HepG2 (cell line): ENCODE measurements around the gene PSMG1. TPM values are rescaled to one million over a fixed set of nuclear protein-coding genes. Genes with fewer than 3 reads are reported as not detected.

ENCODE experiments used
- CREM ChIP-seq, 2 experiments: sonication (generic) in 1 of 2; formaldehyde crosslinking in 1 of 2; IDR thresholded peaks; 2 replicates each; pipeline versions ENCODE4 v1.4.0 to v1.6.1; 2016 to 2020; ENCODE audit warnings: antibody characterized with exemption in 1 of 2, mild to moderate bottlenecking in 1 of 2, missing genetic modification reagents in 1 of 2
- EHMT2 ChIP-seq: fragments of 200-600 bp; sonication (generic); IDR thresholded peaks from 2 replicates; pipeline ENCODE4 v1.7.0; 2017; ENCODE audit warnings: antibody characterized with exemption, low read depth, low read length, borderline replicate concordance
- FOSL2 ChIP-seq: sonication (generic); formaldehyde crosslinking; IDR thresholded peaks from 2 replicates; pipeline ENCODE4 v1.4.0; 2020; ENCODE audit warnings: missing genetic modification reagents
- GFI1 ChIP-seq: sonication (generic); formaldehyde crosslinking; IDR thresholded peaks from 2 replicates; pipeline ENCODE4 v1.5.0; 2020; ENCODE audit warnings: missing genetic modification reagents, mild to moderate bottlenecking, borderline replicate concordance
- HHEX ChIP-seq: IDR thresholded peaks from 2 replicates; pipeline ENCODE4 v1.6.1; 2016; ENCODE audit warnings: control low read depth
- MAFF ChIP-seq: IDR thresholded peaks from 2 replicates; pipeline ENCODE4 v1.6.1; 2011; ENCODE audit warnings: low read depth, low read length, improper control_type of control experiment
- RARA ChIP-seq: IDR thresholded peaks from 2 replicates; pipeline ENCODE4 v1.6.1; 2016; ENCODE audit warnings: missing genetic modification reagents, missing compliant biosample characterization
- RFX1 ChIP-seq: fragments of 450-650 bp; IDR thresholded peaks from 2 replicates; pipeline ENCODE4 v1.6.1; 2017
- RFX3 ChIP-seq: IDR thresholded peaks from 2 replicates; pipeline ENCODE4 v1.6.1; 2016; ENCODE audit warnings: missing biosample characterization, missing genetic modification reagents
- SALL1 ChIP-seq: sonication (generic); formaldehyde crosslinking; IDR thresholded peaks from 2 replicates; pipeline ENCODE4 v1.8.0; 2022; ENCODE audit warnings: mild to moderate bottlenecking, missing genetic modification reagents
- SMARCC2 ChIP-seq: fragments of 450-650 bp; IDR thresholded peaks from 2 replicates; pipeline ENCODE4 v1.6.1; 2017; ENCODE audit warnings: antibody characterized with exemption, mild to moderate bottlenecking
- SMC3 ChIP-seq: IDR thresholded peaks from 2 replicates; pipeline ENCODE4 v1.6.1; 2011; ENCODE audit warnings: low read length, improper control_type of control experiment
- SNAPC2 ChIP-seq: sonication (generic); formaldehyde crosslinking; IDR thresholded peaks from 2 replicates; pipeline ENCODE4 v1.8.1; 2022; ENCODE audit warnings: mild to moderate bottlenecking, missing genetic modification reagents
- SP1 ChIP-seq, 2 experiments: fragments of 450-650 bp in 1 of 2; sonication (generic) in 1 of 2; formaldehyde crosslinking in 1 of 2; IDR thresholded peaks; 2 replicates each; pipeline versions ENCODE4 v1.4.0 to v1.6.1; 2016 to 2020; ENCODE audit warnings: missing genetic modification reagents in 1 of 2
- ZFP36L2 ChIP-seq: sonication (generic); formaldehyde crosslinking; IDR thresholded peaks from 2 replicates; pipeline ENCODE4 v1.4.0; 2020; ENCODE audit warnings: missing genetic modification reagents
- ZNF138 ChIP-seq: sonication (generic); formaldehyde crosslinking; IDR thresholded peaks from 2 replicates; pipeline ENCODE4 v1.5.0; 2020; ENCODE audit warnings: mild to moderate bottlenecking, low read depth, missing genetic modification reagents
- ZNF451 ChIP-seq: sonication (generic); formaldehyde crosslinking; IDR thresholded peaks from 2 replicates; pipeline ENCODE4 v1.5.0; 2020; ENCODE audit warnings: mild to moderate bottlenecking, missing genetic modification reagents
- polyA plus RNA-seq, 8 experiments: library from polyadenylated mRNA; depleted of rRNA in 3 of 8; stranded (reverse) in 7 of 8; unstranded in 1 of 8; fragments of >200 nt; fragmentation: Illumina TruSeq in 4 of 8; extraction: Trizol in 4 of 8; gene quantifications; 2 replicates each; pipeline versions ENCODE4 v1.2.1 to v1.2.3, GENCODE V29; 2011 to 2016; ENCODE audit warnings: low read depth in 4 of 8, missing spikeins in 1 of 8, mixed read lengths in 1 of 8; ENCODE audit not compliant: insufficient read depth in 1 of 8
- total RNA-seq, 5 experiments: library from RNA; depleted of rRNA; stranded (reverse); fragments of >200 nt; fragmentation: Illumina TruSeq; extraction: Trizol; gene quantifications; 2 replicates each; pipeline ENCODE4 v1.2.3, GENCODE V29; 2016; ENCODE audit warnings: low read depth in 1 of 5
- TF ChIP-seq, protein P1 (sequence below): sonication (generic); formaldehyde crosslinking; IDR thresholded peaks from 2 replicates; pipeline ENCODE4 v1.5.0; 2020; ENCODE audit warnings: mild to moderate bottlenecking, missing genetic modification reagents
- TF ChIP-seq, protein P2 (sequence below): sonication (generic); formaldehyde crosslinking; IDR thresholded peaks from 2 replicates; pipeline ENCODE4 v1.5.0; 2020; ENCODE audit warnings: missing genetic modification reagents, mild to moderate bottlenecking, borderline replicate concordance
- TF ChIP-seq, protein P3 (sequence below): IDR thresholded peaks from 2 replicates; pipeline ENCODE4 v1.6.1; 2016; ENCODE audit warnings: low read depth, missing genetic modification reagents, missing compliant biosample characterization
- TF ChIP-seq, protein P4 (sequence below): IDR thresholded peaks from 2 replicates; pipeline ENCODE4 v1.6.1; 2016; ENCODE audit warnings: control low read depth

The PSMG1 gene
- total and polyA plus RNA-seq, 2 of the 13 experiments (the other 11 are each of a cell fraction or from before 2014, with no cell fraction given) = 63.6 to 173 TPM

DNA sequence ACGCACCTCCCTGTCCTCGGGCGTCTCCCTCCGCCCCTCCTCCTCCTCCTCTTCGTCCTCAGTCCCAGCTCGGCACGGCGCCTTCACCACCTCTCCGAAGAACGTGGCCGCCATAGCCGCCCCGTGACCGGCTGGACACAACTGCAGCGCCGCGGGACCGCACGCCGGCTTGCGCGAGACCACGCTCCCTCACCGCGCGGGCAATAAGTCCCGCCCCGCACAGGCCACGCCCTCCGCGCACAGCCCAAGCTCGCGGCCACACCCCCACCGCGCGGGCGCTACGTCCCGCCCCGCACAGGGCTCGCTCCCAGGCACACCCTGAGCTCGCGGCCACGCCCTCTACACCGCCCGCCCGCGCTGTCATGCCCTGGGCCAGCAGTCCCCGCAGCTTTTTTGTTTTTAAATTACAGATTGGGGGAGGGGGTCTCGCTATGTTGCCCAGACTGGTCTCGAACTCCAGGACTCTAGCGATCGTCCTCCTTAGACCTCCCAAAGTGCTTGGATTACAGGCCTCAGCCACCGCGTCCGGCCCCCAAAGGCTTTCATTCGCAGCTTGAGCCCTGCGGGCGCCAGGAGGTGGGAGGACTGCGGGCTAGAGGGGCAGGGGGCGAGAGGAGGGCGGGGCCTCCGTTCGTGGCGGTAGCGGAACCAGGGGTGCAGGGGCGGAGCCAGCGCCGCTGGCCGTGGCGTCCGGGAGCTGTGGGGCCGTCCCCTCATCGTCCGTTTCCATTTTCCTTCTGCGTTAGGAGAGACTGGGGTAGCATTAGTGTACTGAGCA is at the start of gene PSMG1 (continued):
- TF ChIP-seq, protein P1, sequence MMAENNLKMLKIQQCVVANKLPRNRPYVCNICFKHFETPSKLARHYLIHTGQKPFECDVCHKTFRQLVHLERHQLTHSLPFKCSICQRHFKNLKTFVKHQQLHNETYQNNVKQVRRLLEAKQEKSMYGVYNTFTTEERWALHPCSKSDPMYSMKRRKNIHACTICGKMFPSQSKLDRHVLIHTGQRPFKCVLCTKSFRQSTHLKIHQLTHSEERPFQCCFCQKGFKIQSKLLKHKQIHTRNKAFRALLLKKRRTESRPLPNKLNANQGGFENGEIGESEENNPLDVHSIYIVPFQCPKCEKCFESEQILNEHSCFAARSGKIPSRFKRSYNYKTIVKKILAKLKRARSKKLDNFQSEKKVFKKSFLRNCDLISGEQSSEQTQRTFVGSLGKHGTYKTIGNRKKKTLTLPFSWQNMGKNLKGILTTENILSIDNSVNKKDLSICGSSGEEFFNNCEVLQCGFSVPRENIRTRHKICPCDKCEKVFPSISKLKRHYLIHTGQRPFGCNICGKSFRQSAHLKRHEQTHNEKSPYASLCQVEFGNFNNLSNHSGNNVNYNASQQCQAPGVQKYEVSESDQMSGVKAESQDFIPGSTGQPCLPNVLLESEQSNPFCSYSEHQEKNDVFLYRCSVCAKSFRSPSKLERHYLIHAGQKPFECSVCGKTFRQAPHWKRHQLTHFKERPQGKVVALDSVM = 0 out of 2 replicates have a peak, but pooled peaks have one; percentile 11
- TF ChIP-seq HHEX (no peak), SALL1 (CRISPR knock-in tag) (peak; percentile 79), RARA (CRISPR knock-in tag) (peak; percentile 23; the same call in 1 of the 2 replicates), SMC3 (no peak), SMARCC2 (no peak), ZNF138 (CRISPR knock-in tag) (peak; percentile 59; the same call in 1 of the 2 replicates), MAFF (no peak), CREM (IDR thresholded peaks at IDR 0.05) (no peak), CREM (CRISPR knock-in tag; IDR thresholded peaks at IDR 0.05) (no peak), RFX1 (no peak), EHMT2 (no peak), ZFP36L2 (0 out of 2 replicates have a peak, but pooled peaks have one; percentile 43), RFX3 (CRISPR knock-in tag) (no peak), SP1 (IDR thresholded peaks at IDR 0.05) (no peak), SP1 (CRISPR knock-in tag; IDR thresholded peaks at IDR 0.05) (peak; percentile 91), FOSL2 (peak; percentile 47), ZNF451 (CRISPR knock-in tag) (peak; percentile 73; the same call in 1 of the 2 replicates), SNAPC2 (CRISPR knock-in tag) (no peak), GFI1 (0 out of 2 replicates have a peak, but pooled peaks have one; percentile 4)
- TF ChIP-seq, protein P2, sequence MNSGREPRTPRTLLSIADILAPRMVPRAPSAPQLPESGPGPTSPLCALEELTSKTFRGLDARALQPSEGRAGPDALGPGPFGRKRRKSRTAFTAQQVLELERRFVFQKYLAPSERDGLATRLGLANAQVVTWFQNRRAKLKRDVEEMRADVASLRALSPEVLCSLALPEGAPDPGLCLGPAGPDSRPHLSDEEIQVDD (CRISPR knock-in tag) = peak; percentile 92
- TF ChIP-seq, protein P3, sequence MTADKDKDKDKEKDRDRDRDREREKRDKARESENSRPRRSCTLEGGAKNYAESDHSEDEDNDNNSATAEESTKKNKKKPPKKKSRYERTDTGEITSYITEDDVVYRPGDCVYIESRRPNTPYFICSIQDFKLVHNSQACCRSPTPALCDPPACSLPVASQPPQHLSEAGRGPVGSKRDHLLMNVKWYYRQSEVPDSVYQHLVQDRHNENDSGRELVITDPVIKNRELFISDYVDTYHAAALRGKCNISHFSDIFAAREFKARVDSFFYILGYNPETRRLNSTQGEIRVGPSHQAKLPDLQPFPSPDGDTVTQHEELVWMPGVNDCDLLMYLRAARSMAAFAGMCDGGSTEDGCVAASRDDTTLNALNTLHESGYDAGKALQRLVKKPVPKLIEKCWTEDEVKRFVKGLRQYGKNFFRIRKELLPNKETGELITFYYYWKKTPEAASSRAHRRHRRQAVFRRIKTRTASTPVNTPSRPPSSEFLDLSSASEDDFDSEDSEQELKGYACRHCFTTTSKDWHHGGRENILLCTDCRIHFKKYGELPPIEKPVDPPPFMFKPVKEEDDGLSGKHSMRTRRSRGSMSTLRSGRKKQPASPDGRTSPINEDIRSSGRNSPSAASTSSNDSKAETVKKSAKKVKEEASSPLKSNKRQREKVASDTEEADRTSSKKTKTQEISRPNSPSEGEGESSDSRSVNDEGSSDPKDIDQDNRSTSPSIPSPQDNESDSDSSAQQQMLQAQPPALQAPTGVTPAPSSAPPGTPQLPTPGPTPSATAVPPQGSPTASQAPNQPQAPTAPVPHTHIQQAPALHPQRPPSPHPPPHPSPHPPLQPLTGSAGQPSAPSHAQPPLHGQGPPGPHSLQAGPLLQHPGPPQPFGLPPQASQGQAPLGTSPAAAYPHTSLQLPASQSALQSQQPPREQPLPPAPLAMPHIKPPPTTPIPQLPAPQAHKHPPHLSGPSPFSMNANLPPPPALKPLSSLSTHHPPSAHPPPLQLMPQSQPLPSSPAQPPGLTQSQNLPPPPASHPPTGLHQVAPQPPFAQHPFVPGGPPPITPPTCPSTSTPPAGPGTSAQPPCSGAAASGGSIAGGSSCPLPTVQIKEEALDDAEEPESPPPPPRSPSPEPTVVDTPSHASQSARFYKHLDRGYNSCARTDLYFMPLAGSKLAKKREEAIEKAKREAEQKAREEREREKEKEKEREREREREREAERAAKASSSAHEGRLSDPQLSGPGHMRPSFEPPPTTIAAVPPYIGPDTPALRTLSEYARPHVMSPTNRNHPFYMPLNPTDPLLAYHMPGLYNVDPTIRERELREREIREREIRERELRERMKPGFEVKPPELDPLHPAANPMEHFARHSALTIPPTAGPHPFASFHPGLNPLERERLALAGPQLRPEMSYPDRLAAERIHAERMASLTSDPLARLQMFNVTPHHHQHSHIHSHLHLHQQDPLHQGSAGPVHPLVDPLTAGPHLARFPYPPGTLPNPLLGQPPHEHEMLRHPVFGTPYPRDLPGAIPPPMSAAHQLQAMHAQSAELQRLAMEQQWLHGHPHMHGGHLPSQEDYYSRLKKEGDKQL (CRISPR knock-in tag) = peak; percentile 46; the same call in 1 of the 2 replicates
- TF ChIP-seq, protein P4, sequence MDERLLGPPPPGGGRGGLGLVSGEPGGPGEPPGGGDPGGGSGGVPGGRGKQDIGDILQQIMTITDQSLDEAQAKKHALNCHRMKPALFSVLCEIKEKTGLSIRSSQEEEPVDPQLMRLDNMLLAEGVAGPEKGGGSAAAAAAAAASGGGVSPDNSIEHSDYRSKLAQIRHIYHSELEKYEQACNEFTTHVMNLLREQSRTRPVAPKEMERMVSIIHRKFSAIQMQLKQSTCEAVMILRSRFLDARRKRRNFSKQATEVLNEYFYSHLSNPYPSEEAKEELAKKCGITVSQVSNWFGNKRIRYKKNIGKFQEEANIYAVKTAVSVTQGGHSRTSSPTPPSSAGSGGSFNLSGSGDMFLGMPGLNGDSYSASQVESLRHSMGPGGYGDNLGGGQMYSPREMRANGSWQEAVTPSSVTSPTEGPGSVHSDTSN = no peak
